ENCODE measurements around the gene UTP15.
A peak's percentile ranks its signal among the peaks of the same experiment; 100 is the strongest.

The UTP15 gene

DNA sequence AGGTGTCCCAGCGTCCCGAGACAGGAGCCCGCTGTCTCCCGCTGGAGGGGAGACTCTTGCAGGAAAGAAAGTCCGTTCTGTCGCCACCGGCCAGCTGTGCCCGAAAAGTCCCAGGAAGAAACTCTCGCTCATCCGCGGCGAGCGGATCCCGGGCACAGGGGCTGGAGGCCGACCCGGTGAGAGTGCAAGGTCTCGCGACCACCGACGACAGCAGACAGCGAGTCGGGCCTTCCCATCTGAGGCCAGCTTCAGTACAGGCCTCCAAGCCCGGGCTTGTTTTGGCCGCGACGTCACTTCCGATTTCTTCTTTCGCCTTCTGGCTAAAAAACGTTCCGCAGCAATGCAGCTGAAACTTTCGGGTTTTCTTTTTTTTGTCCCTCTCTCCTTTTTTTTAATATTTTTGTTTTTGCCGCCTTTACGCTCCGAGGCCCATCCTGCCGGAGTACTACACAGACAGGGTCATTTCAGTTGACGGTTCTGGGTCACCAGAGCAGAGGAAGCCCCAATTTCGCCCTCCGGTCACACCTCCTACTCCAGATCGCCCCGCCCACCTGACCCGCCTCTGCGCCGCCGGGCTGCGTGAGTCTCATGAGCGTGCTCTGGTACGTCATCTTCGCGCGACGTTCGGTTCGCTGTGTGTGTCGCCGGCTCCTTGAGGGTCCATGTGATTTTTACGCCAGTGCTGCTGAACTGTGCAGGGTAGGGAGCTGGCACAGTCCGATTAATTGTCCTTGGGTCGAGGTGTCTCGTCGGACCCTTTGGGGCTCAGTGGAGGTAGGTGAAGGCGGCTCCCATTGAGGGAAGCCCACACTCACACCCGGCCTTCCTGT is at the start of gene UTP15, which contains the start of gene ANKRA2:
Gene UTP15 (plus strand): TSS at position 605 of the 830 bp plus-strand sequence. CDS start 1,602 bp downstream, outside the sequence.
Gene ANKRA2 (minus strand): TSS at position 501 of the 830 bp plus-strand sequence. CDS start 2,758 bp downstream, outside the sequence.
- peak within 1 kb of the TSS; percentile 100 for H3K27ac Mint-ChIP-seq
- no peaks in the 10 kb centered on the region for H3K27me3 Mint-ChIP-seq
- H3K4me3 Mint-ChIP-seq, result peak within 1 kb of the TSS; percentile 100
- peaks cover 10% of the 10 kb centered on the region for H3K36me3 Mint-ChIP-seq
- no peaks in the 10 kb centered on the region for H3K9me3 Mint-ChIP-seq
- peaks cover 49% of the 10 kb centered on the region for H3K4me1 Mint-ChIP-seq

- Mint-ChIP-seq H3K9me3 (no peaks in the 10 kb centered on the region), H3K4me3 (no peak overlapping the region), H3K4me1 (peaks cover 9% of the 10 kb centered on the region), H3K36me3 (no peaks in the 10 kb centered on the region), H3K27ac (no peak overlapping the region), H3K27me3 (no peaks in the 10 kb centered on the region)
Observed at GRCh38 chr5:73519531-73520283, 45.8 kb upstream of the UTP15 start.

DNA sequence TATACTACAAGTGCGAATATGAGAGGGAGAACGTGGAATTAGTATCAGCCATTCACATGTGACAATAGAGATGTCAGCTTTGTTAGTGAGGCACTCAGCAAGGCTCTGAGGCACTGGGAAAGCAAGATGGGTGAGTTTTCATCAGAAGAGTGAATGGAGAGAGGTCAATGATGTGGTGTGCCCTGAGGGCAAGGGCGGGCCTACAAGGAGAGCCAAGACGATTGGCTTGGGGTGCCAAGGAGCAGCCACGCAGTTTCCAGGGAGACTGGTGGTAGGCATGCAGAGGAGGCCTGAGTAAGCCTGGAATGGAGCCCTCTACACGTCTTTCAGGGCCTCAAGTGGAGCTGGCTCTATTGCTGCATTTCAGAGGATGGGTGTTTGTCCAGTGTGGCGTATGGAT is 42.6 kb upstream of the UTP15 start:
- no peaks in the 10 kb centered on the region for H3K9me3 Mint-ChIP-seq
- H3K27me3 Mint-ChIP-seq, result peaks cover 1% of the 10 kb centered on the region
- H3K4me1 Mint-ChIP-seq, result peaks cover 9% of the 10 kb centered on the region
- H3K4me3 Mint-ChIP-seq, result no peak overlapping the region
- no peak overlapping the region for H3K27ac Mint-ChIP-seq
- no peaks in the 10 kb centered on the region for H3K36me3 Mint-ChIP-seq

DNA sequence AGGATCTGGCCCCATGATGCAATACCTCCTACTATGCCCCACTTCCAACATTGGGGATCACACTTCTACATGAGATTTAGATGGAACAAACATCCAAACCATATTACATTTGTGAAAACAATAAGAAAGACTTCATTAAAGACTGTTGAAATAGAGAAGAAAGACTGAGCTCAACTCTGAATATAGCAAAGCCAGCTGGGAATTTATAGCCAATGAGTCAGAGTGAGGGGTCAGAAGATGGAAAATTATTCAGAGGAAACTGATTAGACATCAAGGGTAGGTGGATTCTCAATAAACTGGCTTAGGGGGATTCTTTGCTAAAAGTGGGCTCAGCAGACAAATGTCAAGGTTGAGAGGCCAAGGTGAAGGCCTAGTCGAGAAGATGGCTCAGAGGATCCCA is 41.7 kb upstream of the UTP15 start:
- H3K27ac Mint-ChIP-seq, result no peak overlapping the region
- peaks cover 1% of the 10 kb centered on the region for H3K27me3 Mint-ChIP-seq
- H3K36me3 Mint-ChIP-seq, result no peaks in the 10 kb centered on the region
- H3K4me1 Mint-ChIP-seq, result peaks cover 9% of the 10 kb centered on the region
- no peak overlapping the region for H3K4me3 Mint-ChIP-seq
- no peaks in the 10 kb centered on the region for H3K9me3 Mint-ChIP-seq

DNA sequence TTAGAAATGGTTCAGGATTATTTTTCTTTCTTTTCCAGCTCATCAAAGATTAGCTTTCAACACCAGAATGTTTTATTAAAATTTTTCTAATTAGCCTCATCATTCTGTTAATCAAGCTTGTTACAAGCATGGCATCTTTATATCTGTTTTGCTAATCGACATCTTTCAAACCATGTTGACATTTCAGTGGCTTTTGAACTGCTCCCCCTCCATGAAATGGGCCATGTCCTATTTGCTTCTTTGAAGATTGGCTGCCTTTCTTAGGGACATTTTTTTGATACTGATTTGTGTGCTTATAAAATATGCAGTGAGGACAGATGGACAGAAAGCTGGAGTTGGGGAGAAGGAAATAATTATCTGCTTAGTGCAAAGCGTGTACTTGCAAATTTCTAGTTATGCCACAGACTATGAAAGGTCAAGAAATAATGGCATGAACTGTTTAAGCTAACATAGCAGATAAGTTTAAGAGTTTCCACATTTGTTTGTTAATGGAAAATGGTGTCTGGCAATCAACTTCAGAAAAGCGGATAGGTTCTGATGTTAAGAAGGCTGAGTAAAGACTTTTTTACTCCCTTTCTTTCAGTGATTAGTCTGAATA is 39.8 kb upstream of the UTP15 start:
- no peaks in the 10 kb centered on the region for H3K9me3 Mint-ChIP-seq
- H3K4me3 Mint-ChIP-seq, result no peak overlapping the region
- H3K27ac Mint-ChIP-seq, result no peak overlapping the region
- no peaks in the 10 kb centered on the region for H3K36me3 Mint-ChIP-seq
- peaks cover 2% of the 10 kb centered on the region for H3K27me3 Mint-ChIP-seq
- H3K4me1 Mint-ChIP-seq, result no peaks in the 10 kb centered on the region

DNA sequence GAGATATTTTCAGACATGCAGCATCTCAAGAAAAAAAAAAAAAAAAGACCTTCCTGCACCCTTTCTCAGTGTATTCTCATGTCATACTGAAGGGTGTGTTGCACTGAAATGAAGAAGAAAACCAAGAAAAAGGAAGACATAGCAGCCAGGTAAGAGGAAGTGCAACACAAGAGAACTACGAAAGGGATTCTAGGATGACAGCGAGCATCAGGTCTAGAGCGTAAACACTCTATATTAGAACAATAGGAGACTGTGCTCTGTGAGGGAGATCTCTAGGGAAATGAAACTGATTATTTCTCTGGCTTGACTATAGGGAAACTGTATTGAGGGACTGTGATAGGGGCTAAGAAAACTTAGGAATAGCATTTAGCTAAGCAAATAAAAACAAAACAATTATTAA is 37.3 kb upstream of the UTP15 start:
- Mint-ChIP-seq H3K4me3 (no peak overlapping the region), H3K9me3 (no peaks in the 10 kb centered on the region), H3K27ac (no peak overlapping the region), H3K4me1 (no peaks in the 10 kb centered on the region), H3K27me3 (peaks cover 6% of the 10 kb centered on the region), H3K36me3 (no peaks in the 10 kb centered on the region)

- H3K27me3 Mint-ChIP-seq, result peaks cover 6% of the 10 kb centered on the region
Observed at GRCh38 chr5:73529081-73529480, 36.5 kb upstream of the UTP15 start.

DNA sequence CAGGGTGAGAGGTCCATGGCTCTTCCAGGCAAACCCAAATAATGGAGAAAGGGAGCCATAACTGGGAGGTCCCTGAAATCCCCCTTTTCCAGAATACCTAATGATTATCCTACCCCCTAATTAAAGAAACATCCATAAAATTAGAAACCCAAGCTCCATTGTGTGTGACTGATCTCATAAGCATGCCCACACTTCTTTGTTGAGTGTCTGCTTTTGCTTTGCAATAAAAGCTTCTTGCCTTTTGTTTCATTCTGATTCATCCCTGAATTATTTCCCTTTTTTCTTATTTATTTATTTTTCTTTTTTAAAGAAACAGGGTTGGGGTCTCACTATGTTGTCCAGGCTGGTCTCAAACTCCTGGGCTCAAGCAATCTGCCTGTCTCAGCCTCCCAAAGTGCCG is 34.2 kb upstream of the UTP15 start:
- Mint-ChIP-seq H3K4me1 (no peaks in the 10 kb centered on the region), H3K4me3 (no peak overlapping the region), H3K27ac (no peak overlapping the region), H3K27me3 (peaks cover 9% of the 10 kb centered on the region), H3K9me3 (no peaks in the 10 kb centered on the region), H3K36me3 (no peaks in the 10 kb centered on the region)

More at GRCh38 chr5:73529081-73529480, 36.5 kb upstream of the UTP15 start:
- Mint-ChIP-seq H3K4me1 (no peaks in the 10 kb centered on the region), H3K27ac (no peak overlapping the region), H3K9me3 (no peaks in the 10 kb centered on the region), H3K36me3 (no peaks in the 10 kb centered on the region), H3K4me3 (no peak overlapping the region)

GRCh38 chr5:73532195-73532594 is 33.3 kb upstream of the UTP15 start:
- Mint-ChIP-seq H3K27ac (no peak overlapping the region), H3K9me3 (no peaks in the 10 kb centered on the region), H3K4me1 (no peaks in the 10 kb centered on the region), H3K4me3 (no peak overlapping the region), H3K27me3 (peaks cover 8% of the 10 kb centered on the region), H3K36me3 (no peaks in the 10 kb centered on the region)

DNA sequence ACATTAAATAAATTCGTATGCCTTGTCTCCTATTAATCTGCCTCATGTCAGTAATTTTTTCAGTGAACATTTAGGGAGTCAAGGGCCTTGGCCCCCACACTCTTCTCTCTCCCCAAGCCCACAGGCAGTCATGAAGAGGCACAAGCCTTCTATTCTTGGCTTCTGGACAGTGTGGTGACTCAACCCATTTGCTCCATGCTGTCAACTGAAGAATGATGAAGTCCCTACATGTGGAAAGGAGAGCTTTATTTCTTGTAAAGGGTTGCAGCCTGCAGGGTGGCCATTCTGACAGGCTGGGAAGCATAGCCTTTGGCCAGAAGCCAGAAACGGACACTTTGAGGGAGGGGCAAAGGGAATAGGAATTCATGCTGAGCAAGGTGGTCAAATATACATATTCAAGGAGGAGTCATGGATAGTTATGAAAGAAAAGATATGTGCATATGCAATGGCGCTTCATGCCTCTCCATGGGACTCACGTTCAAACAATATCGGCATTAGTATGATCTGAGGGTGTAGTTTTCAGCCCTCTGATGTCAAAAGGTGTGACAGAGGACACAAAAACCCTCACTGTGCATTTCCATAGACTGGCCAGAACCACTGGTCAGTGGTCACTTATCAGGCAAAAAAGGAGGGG is 31.4 kb upstream of the UTP15 start:
- Mint-ChIP-seq H3K36me3 (no peaks in the 10 kb centered on the region), H3K27me3 (peaks cover 8% of the 10 kb centered on the region), H3K4me1 (no peaks in the 10 kb centered on the region), H3K9me3 (no peaks in the 10 kb centered on the region), H3K27ac (no peak overlapping the region), H3K4me3 (no peak overlapping the region)

GRCh38 chr5:73534971-73535370 is 30.6 kb upstream of the UTP15 start:
- H3K27me3 Mint-ChIP-seq, result peaks cover 7% of the 10 kb centered on the region
- H3K4me1 Mint-ChIP-seq, result no peaks in the 10 kb centered on the region
- H3K27ac Mint-ChIP-seq, result no peak overlapping the region
- H3K9me3 Mint-ChIP-seq, result no peaks in the 10 kb centered on the region
- H3K4me3 Mint-ChIP-seq, result no peak overlapping the region
- no peaks in the 10 kb centered on the region for H3K36me3 Mint-ChIP-seq

- H3K36me3 Mint-ChIP-seq, result no peaks in the 10 kb centered on the region
- no peaks in the 10 kb centered on the region for H3K9me3 Mint-ChIP-seq
- no peak overlapping the region for H3K27ac Mint-ChIP-seq
- no peak overlapping the region for H3K4me3 Mint-ChIP-seq
- H3K4me1 Mint-ChIP-seq, result no peaks in the 10 kb centered on the region
- peaks cover 9% of the 10 kb centered on the region for H3K27me3 Mint-ChIP-seq
Observed at GRCh38 chr5:73539730-73540129, 25.8 kb upstream of the UTP15 start.

- H3K9me3 Mint-ChIP-seq, result no peaks in the 10 kb centered on the region
- H3K4me1 Mint-ChIP-seq, result no peaks in the 10 kb centered on the region
- peaks cover 9% of the 10 kb centered on the region for H3K27me3 Mint-ChIP-seq
- no peak overlapping the region for H3K27ac Mint-ChIP-seq
- no peak overlapping the region for H3K4me3 Mint-ChIP-seq
- no peaks in the 10 kb centered on the region for H3K36me3 Mint-ChIP-seq
Observed at GRCh38 chr5:73540192-73540591, 25.4 kb upstream of the UTP15 start.

DNA sequence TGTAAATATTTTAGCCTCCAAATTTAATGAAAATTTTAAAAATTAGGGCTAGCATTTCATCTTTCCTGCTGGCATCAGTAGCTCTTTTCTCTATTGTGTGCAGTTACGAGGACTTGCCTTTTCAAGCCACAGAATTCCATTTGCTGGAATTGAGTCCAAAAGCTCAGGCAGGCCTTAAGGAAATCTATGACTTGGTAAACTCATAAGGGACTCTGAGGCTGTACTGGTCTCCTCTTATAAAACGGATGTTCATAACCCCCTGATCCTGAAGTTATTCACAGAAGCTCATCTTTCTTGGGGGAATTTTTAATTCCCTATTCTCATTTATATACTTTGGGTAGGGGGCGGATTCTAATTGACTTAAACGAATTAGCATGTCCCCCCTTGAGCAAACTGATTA is 23.5 kb upstream of the UTP15 start:
- H3K4me1 Mint-ChIP-seq, result no peaks in the 10 kb centered on the region
- no peaks in the 10 kb centered on the region for H3K36me3 Mint-ChIP-seq
- peaks cover 10% of the 10 kb centered on the region for H3K27me3 Mint-ChIP-seq
- no peak overlapping the region for H3K27ac Mint-ChIP-seq
- H3K9me3 Mint-ChIP-seq, result no peaks in the 10 kb centered on the region
- no peak overlapping the region for H3K4me3 Mint-ChIP-seq

All from activated naive CD4-positive, alpha-beta T cell treated with anti-CD3 and anti-CD28 coated beads, Interleukin-2, amount 50 U/mL, for 24 hours (primary cell).